WTC11 (cell line): Measurements from ENCODE around the gene CUEDC1. TPM values are rescaled to one million over a fixed set of nuclear protein-coding genes. Genes with fewer than 3 reads are reported as not detected.

Source experiments
- ATAC-seq: fragments of 200-7000 bp; cut with Tn5 transposase; 2 replicates; pipeline ENCODE4 v1.10.0; 2021; ENCODE audit warnings: mild to moderate bottlenecking, moderate library complexity
- CTCF ChIA-PET: fragments of 300-600 bp; sonication (Branson Sonifier 250); formaldehyde crosslinking; loops from one replicate; lab custom pipeline; 2021; ENCODE audit warnings: antibody characterized with exemption; lab: Charles Lee
- POLR2A ChIA-PET: fragments of 350-600 bp; sonication (Branson Sonifier 250); formaldehyde crosslinking; loops from one replicate; lab custom pipeline; 2021; ENCODE audit warnings: antibody characterized with exemption; lab: Charles Lee
- DNase-seq: peaks from one replicate; pipeline ENCODE4 v3.0.0; 2021; ENCODE audit warnings: low spot score
- H3K27ac Mint-ChIP-seq: 2 replicates; pipeline ENCODE4 v1.8.0; 2021; ENCODE audit warnings: mixed read lengths
- H3K27me3 Mint-ChIP-seq: 2 replicates; pipeline ENCODE4 v1.8.0; 2021; ENCODE audit warnings: low read depth, mild to moderate bottlenecking, moderate library complexity, mixed read lengths
- H3K36me3 Mint-ChIP-seq: 2 replicates; pipeline ENCODE4 v1.8.0; 2021; ENCODE audit warnings: mixed read lengths
- H3K4me1 Mint-ChIP-seq: 2 replicates; pipeline ENCODE4 v1.8.0; 2022; ENCODE audit warnings: mixed read lengths
- H3K4me3 Mint-ChIP-seq: 2 replicates; pipeline ENCODE4 v1.8.0; 2021; ENCODE audit warnings: mild to moderate bottlenecking, moderate library complexity, mixed read lengths
- H3K9me3 Mint-ChIP-seq: 2 replicates; pipeline ENCODE4 v1.8.0; 2021; ENCODE audit warnings: mixed read lengths
- AFF4 ChIP-seq: sonication (generic); formaldehyde crosslinking; IDR thresholded peaks from 2 replicates; pipeline ENCODE4 v1.8.1; 2023; ENCODE audit warnings: mild to moderate bottlenecking, missing genetic modification reagents, borderline replicate concordance
- AR ChIP-seq: fragments of 250-450 bp; sonication (Bioruptor Pico); IDR thresholded peaks from 2 replicates; pipeline ENCODE4 v1.9.0; 2021; ENCODE audit warnings: mild to moderate bottlenecking
- E2F1 ChIP-seq: sonication (generic); formaldehyde crosslinking; IDR thresholded peaks from 2 replicates; pipeline ENCODE4 v1.8.0; 2022; ENCODE audit warnings: mild to moderate bottlenecking, missing genetic modification reagents
- ERG ChIP-seq: fragments of 250-450 bp; sonication (Bioruptor Pico); IDR thresholded peaks from 2 replicates; pipeline ENCODE4 v1.8.0; 2021; ENCODE audit warnings: mild to moderate bottlenecking
- ESRRA ChIP-seq: sonication (generic); formaldehyde crosslinking; IDR thresholded peaks from 2 replicates; pipeline ENCODE4 v1.8.1; 2022; ENCODE audit warnings: mild to moderate bottlenecking, missing genetic modification reagents, borderline replicate concordance
- FOXJ3 ChIP-seq: sonication (generic); formaldehyde crosslinking; IDR thresholded peaks from 2 replicates; pipeline ENCODE4 v1.9.0; 2021; ENCODE audit warnings: missing genetic modification reagents, mild to moderate bottlenecking, borderline replicate concordance
- FOXK1 ChIP-seq: sonication (generic); formaldehyde crosslinking; IDR thresholded peaks from 2 replicates; pipeline ENCODE4 v1.8.0; 2022; ENCODE audit warnings: mild to moderate bottlenecking, moderate library complexity, missing genetic modification reagents
- HMGA2 ChIP-seq: fragments of 250-450 bp; sonication (Bioruptor Pico); IDR thresholded peaks from 2 replicates; pipeline ENCODE4 v1.4.0; 2021; ENCODE audit warnings: mild to moderate bottlenecking, moderate library complexity
- KAT7 ChIP-seq: sonication (generic); formaldehyde crosslinking; IDR thresholded peaks from 2 replicates; pipeline ENCODE4 v1.8.1; 2023; ENCODE audit warnings: missing genetic modification reagents, mild to moderate bottlenecking, borderline replicate concordance
- MYBL2 ChIP-seq: sonication (generic); formaldehyde crosslinking; IDR thresholded peaks from 2 replicates; pipeline ENCODE4 v1.8.1; 2023; ENCODE audit warnings: mild to moderate bottlenecking, moderate library complexity, missing genetic modification reagents
- NFYB ChIP-seq: sonication (generic); formaldehyde crosslinking; conservative IDR thresholded peaks from 2 replicates; pipeline ENCODE4 v1.8.0; 2022; ENCODE audit warnings: low read depth, missing genetic modification reagents
- NR1H2 ChIP-seq: sonication (generic); formaldehyde crosslinking; IDR thresholded peaks from 2 replicates; pipeline ENCODE4 v1.9.0; 2021; ENCODE audit warnings: mild to moderate bottlenecking, moderate library complexity, missing genetic modification reagents
- NR3C1 ChIP-seq: sonication (generic); formaldehyde crosslinking; conservative IDR thresholded peaks from 2 replicates; pipeline ENCODE4 v1.8.1; 2023; ENCODE audit warnings: low read depth, mild to moderate bottlenecking, missing genetic modification reagents
- PRRX2 ChIP-seq: fragments of 250-450 bp; sonication (Bioruptor Pico); IDR thresholded peaks from 2 replicates; pipeline ENCODE4 v1.8.0; 2021; ENCODE audit warnings: mild to moderate bottlenecking
- SMAD3 ChIP-seq: sonication (generic); formaldehyde crosslinking; IDR thresholded peaks from 2 replicates; pipeline ENCODE4 v1.8.0; 2022; ENCODE audit warnings: missing genetic modification reagents, mild to moderate bottlenecking, borderline replicate concordance
- TP53 ChIP-seq: sonication (generic); formaldehyde crosslinking; IDR thresholded peaks from 2 replicates; pipeline ENCODE4 v1.8.1; 2023; ENCODE audit warnings: mild to moderate bottlenecking, missing genetic modification reagents
- ZBTB43 ChIP-seq: sonication (generic); formaldehyde crosslinking; IDR thresholded peaks from 2 replicates; pipeline ENCODE4 v1.8.1; 2023; ENCODE audit warnings: mild to moderate bottlenecking, missing genetic modification reagents
- ZNF219 ChIP-seq: sonication (generic); formaldehyde crosslinking; IDR thresholded peaks from 2 replicates; pipeline ENCODE4 v1.8.0; 2023; ENCODE audit warnings: missing genetic modification reagents, mild to moderate bottlenecking, borderline replicate concordance
- total RNA-seq: library from RNA; stranded (reverse); gene quantifications from 3 replicates; pipeline ENCODE4 v1.2.3, GENCODE V29; 2021

The CUEDC1 gene
- total RNA-seq, 1 experiment from 2014 or later = 12.2 TPM

GRCh38 chr17:57916925-57917858 lies 38.0 kb downstream of the CUEDC1 start:
- ChIA-PET CTCF (interaction anchor here (1.2 kb wide), 1 partner anchor 83 kb away, joined by 3 read pairs; no protein-coding TSS in a partner anchor), POLR2A (no interaction called here)
- ATAC-seq (no peak), DNase-seq (no peak)
- Mint-ChIP-seq H3K9me3 (no peaks in the 10 kb centered on the region), H3K36me3 (no peaks in the 10 kb centered on the region), H3K27ac (peak overlapping the region; percentile 70), H3K27me3 (no peaks in the 10 kb centered on the region), H3K4me3 (no peak overlapping the region)
- TF ChIP-seq AR (CRISPR knock-in tag) (no peak), SMAD3 (CRISPR knock-in tag) (no peak), AFF4 (CRISPR knock-in tag) (no peak), ZNF219 (no peak), TP53 (CRISPR knock-in tag) (no peak), ESRRA (CRISPR knock-in tag) (no peak), E2F1 (CRISPR knock-in tag) (no peak), NFYB (CRISPR knock-in tag) (no peak), FOXK1 (CRISPR knock-in tag) (no peak), PRRX2 (CRISPR knock-in tag) (no peak), NR3C1 (CRISPR knock-in tag) (no peak), NR1H2 (CRISPR knock-in tag) (no peak), ZBTB43 (CRISPR knock-in tag) (no peak), KAT7 (CRISPR knock-in tag) (no peak), ERG (CRISPR knock-in tag) (no peak), HMGA2 (no peak), MYBL2 (CRISPR knock-in tag) (no peak), FOXJ3 (no peak)
- TF ChIP-seq, all 79 proteins: peak for 0
- peaks cover 59% of the 10 kb centered on the region for H3K4me1 Mint-ChIP-seq
